Measurements from ENCODE around the gene TSSC4.
A peak's percentile ranks its signal among the peaks of the same experiment; 100 is the strongest.

TSSC4 gene

GRCh38 chr11:2387266-2387987, 13.1 kb upstream of the TSSC4 start:
- no peak overlapping the region for H3K4me3 ChIP-seq (replicated peaks in 1 of 2; ENCODE audit: low read depth in 2 of 2, low read length in 2 of 2)
- no peak for TF ChIP-seq CTCF (IDR thresholded peaks at IDR 0.05; ENCODE audit: low read depth, low read length)
- peak; percentile 45 to 47 for DNase-seq (ENCODE audit: low read depth in 2 of 2)

GRCh38 chr11:2388431-2389376, 11.8 kb upstream of the TSSC4 start:
- DNase-seq (ENCODE audit: low read depth in 2 of 2) = no peak
- no peak overlapping the region for H3K4me3 ChIP-seq (replicated peaks in 1 of 2; ENCODE audit: low read depth in 2 of 2, low read length in 2 of 2)

GRCh38 chr11:2389377-2390026, 11.0 kb upstream of the TSSC4 start:
- no peak for TF ChIP-seq CTCF (IDR thresholded peaks at IDR 0.05; ENCODE audit: low read depth, low read length)
- no peak for DNase-seq (ENCODE audit: low read depth in 2 of 2)
- no peak overlapping the region for H3K4me3 ChIP-seq (replicated peaks in 1 of 2; ENCODE audit: low read depth in 2 of 2, low read length in 2 of 2)

More at GRCh38 chr11:2388431-2389376, 11.8 kb upstream of the TSSC4 start:
- no peak for TF ChIP-seq CTCF (IDR thresholded peaks at IDR 0.05; ENCODE audit: low read depth, low read length)

GRCh38 chr11:2390091-2390724, 10.3 kb upstream of the TSSC4 start:
- TF ChIP-seq CTCF (IDR thresholded peaks at IDR 0.05; ENCODE audit: low read depth, low read length) = no peak
- no peak for DNase-seq (ENCODE audit: low read depth in 2 of 2)
- H3K4me3 ChIP-seq (replicated peaks in 1 of 2; ENCODE audit: low read depth in 2 of 2, low read length in 2 of 2) = no peak overlapping the region

- no peak overlapping the region for H3K4me3 ChIP-seq (replicated peaks in 1 of 2; ENCODE audit: low read depth in 2 of 2, low read length in 2 of 2)
- no peak for TF ChIP-seq CTCF (IDR thresholded peaks at IDR 0.05; ENCODE audit: low read depth, low read length)
- DNase-seq (ENCODE audit: low read depth in 2 of 2) = peak; percentile 54 to 70
These were observed 9.8 kb upstream of the TSSC4 start for GRCh38 chr11:2390725-2391151.
